A549 (cell line): ENCODE results near the gene YPEL1. TPM values are rescaled to one million over a fixed set of nuclear protein-coding genes. Genes with fewer than 3 reads are reported as not detected.

ENCODE experiments used
- ATAC-seq, 2 experiments: fragments of 200-7000 bp in 1 of 2; fragments of >200 bp in 1 of 2; cut with Nextera tagmentation in 1 of 2; cut with Tn5 transposase in 1 of 2; 3 replicates each; pipeline versions ENCODE4 v1.8.0 to v1.9.1; 2018 to 2020; ENCODE audit warnings: mild to moderate bottlenecking in 1 of 2, moderate library complexity in 1 of 2
- CTCF ChIA-PET: fragments of 300-600 bp; sonication (Branson Sonifier 250); formaldehyde crosslinking; extraction: SDS; loops from one replicate; lab custom pipeline; 2021; ENCODE audit warnings: antibody characterized with exemption, inconsistent platforms; lab: Yijun Ruan, JAX
- POLR2A ChIA-PET: fragments of 350-600 bp; formaldehyde crosslinking; extraction: SDS; loops from one replicate; lab custom pipeline; 2021; ENCODE audit warnings: antibody characterized with exemption, inconsistent platforms; lab: Yijun Ruan, JAX
- DNase-seq, 2 experiments: peaks; one replicate each; pipeline versions ENCODE4 v3.0.0 to v3.0.0-alpha.2; 2011 to 2016; ENCODE audit warnings: low read depth in 1 of 2, low spot score in 1 of 2
- FAIRE-seq: peaks from 2 replicates; lab custom pipeline; 2011; peaks lifted over from hg19 to GRCh38; lab: Jason Lieb, UNC
- H3K27ac ChIP-seq, 2 experiments: fragments of >200 bp; sonication (Bioruptor Twin); formaldehyde crosslinking; 3 replicates each; pipeline ENCODE4 v1.5.1; 2016 to 2017
- H3K4me1 ChIP-seq: fragments of >200 bp; sonication (Bioruptor Twin); formaldehyde crosslinking; 3 replicates; pipeline ENCODE4 v1.6.1; 2016
- H3K4me2 ChIP-seq: fragments of >200 bp; sonication (Bioruptor Twin); formaldehyde crosslinking; 3 replicates; pipeline ENCODE4 v1.6.1; 2016
- H3K4me3 ChIP-seq: fragments of >200 bp; sonication (Bioruptor Twin); formaldehyde crosslinking; 3 replicates; pipeline ENCODE4 v1.5.1; 2016
- H3K9me3 ChIP-seq: fragments of >200 bp; sonication (Bioruptor Twin); formaldehyde crosslinking; 3 replicates; pipeline ENCODE4 v1.6.1; 2016
- BHLHE40 ChIP-seq: IDR thresholded peaks from 2 replicates; pipeline ENCODE4 v1.6.1; 2012; ENCODE audit warnings: low read depth, low read length, inconsistent platforms
- ESRRA ChIP-seq: fragments of 150-350 bp; IDR thresholded peaks from 2 replicates; pipeline ENCODE4 v1.6.1; 2014; ENCODE audit warnings: mild to moderate bottlenecking, low read length, borderline replicate concordance
- FOSB ChIP-seq: fragments of 250-450 bp; sonication (Bioruptor Pico); IDR thresholded peaks from 2 replicates; pipeline ENCODE4 v1.5.0; 2020; ENCODE audit warnings: mild to moderate bottlenecking, moderate library complexity
- FOXS1 ChIP-seq: fragments of 250-450 bp; sonication (Bioruptor Pico); IDR thresholded peaks from 2 replicates; pipeline ENCODE4 v1.5.0; 2020; ENCODE audit warnings: mild to moderate bottlenecking, moderate library complexity
- HOXB5 ChIP-seq: fragments of 250-450 bp; sonication (Bioruptor Pico); IDR thresholded peaks from 2 replicates; pipeline ENCODE4 v1.5.0; 2020; ENCODE audit warnings: mild to moderate bottlenecking, moderate library complexity
- KDM1A ChIP-seq: fragments of 200-600 bp; sonication (generic); IDR thresholded peaks from 2 replicates; pipeline ENCODE4 v1.6.1; 2016; ENCODE audit warnings: low read depth, mild to moderate bottlenecking
- POLR2A ChIP-seq: IDR thresholded peaks from 2 replicates; pipeline ENCODE4 v1.6.1; 2012; ENCODE audit warnings: mild to moderate bottlenecking, low read length
- POLR2AphosphoS2 ChIP-seq: conservative IDR thresholded peaks from 2 replicates; pipeline ENCODE4 v1.6.1; 2012; ENCODE audit warnings: low read length, improper control_type of control experiment, inconsistent platforms
- RNF2 ChIP-seq: fragments of 200-600 bp; sonication (generic); IDR thresholded peaks from 2 replicates; pipeline ENCODE4 v1.6.1; 2016; ENCODE audit warnings: low read depth, mild to moderate bottlenecking, antibody characterized with exemption, moderate library complexity, borderline replicate concordance
- SMC3 ChIP-seq: fragments of >200 bp; sonication (Bioruptor Twin); formaldehyde crosslinking; IDR thresholded peaks from 3 replicates; pipeline ENCODE4 v1.6.1; 2018; ENCODE audit warnings: inconsistent platforms
- SREBF2 ChIP-seq: fragments of 450-650 bp; IDR thresholded peaks from 2 replicates; pipeline ENCODE4 v1.6.1; 2014; ENCODE audit warnings: mild to moderate bottlenecking, moderate library complexity
- TP53 ChIP-seq: fragments of 250-450 bp; sonication (Bioruptor Pico); IDR thresholded peaks from 2 replicates; pipeline ENCODE4 v1.5.0; 2021; ENCODE audit warnings: mild to moderate bottlenecking, moderate library complexity
- ZC3H11A ChIP-seq: fragments of 450-650 bp; IDR thresholded peaks from 2 replicates; pipeline ENCODE4 v1.6.1; 2014; ENCODE audit warnings: antibody characterized with exemption, mild to moderate bottlenecking
- ZFP36 ChIP-seq: fragments of 450-650 bp; IDR thresholded peaks from 2 replicates; pipeline ENCODE4 v1.6.1; 2014; ENCODE audit warnings: borderline replicate concordance; ENCODE audit not compliant: partially characterized antibody
- ZNF302 ChIP-seq: fragments of 250-450 bp; sonication (Bioruptor Pico); IDR thresholded peaks from 2 replicates; pipeline ENCODE4 v1.9.0; 2021; ENCODE audit warnings: inconsistent platforms, mild to moderate bottlenecking, moderate library complexity
- ZSCAN20 ChIP-seq: fragments of 250-450 bp; sonication (Bioruptor Pico); IDR thresholded peaks from 2 replicates; pipeline ENCODE4 v1.8.0; 2022; ENCODE audit warnings: mild to moderate bottlenecking, moderate library complexity
- WGBS: methylation state at CpG from one replicate; pipeline ENCODE4 v1.1.6; 2017; ENCODE audit errors: missing lambda C conversion rate; 5-methylcytosine and 5-hydroxymethylcytosine counted together
- polyA plus RNA-seq, 4 experiments: library from polyadenylated mRNA; depleted of rRNA in 3 of 4; stranded (reverse); fragments of >200 nt; fragmentation: RNase III in 1 of 4; extraction: RNeasy Plus Mini Kit Qiagen cat#74134 plus additional on column Dnase treatment in 1 of 4; gene quantifications; 2 replicates in 3 of 4; 3 replicates in 1 of 4; pipeline ENCODE4 v1.2.3, GENCODE V29; 2011 to 2017
- TF ChIP-seq, protein P1 (sequence below): fragments of 150-350 bp; IDR thresholded peaks from 2 replicates; pipeline ENCODE4 v1.6.1; 2014; ENCODE audit warnings: low read depth, mild to moderate bottlenecking, low read length
- TF ChIP-seq, protein P2 (sequence below): fragments of 250-450 bp; sonication (Bioruptor Pico); IDR thresholded peaks from 2 replicates; pipeline ENCODE4 v1.5.0; 2020; ENCODE audit warnings: low read depth, mild to moderate bottlenecking, moderate library complexity
- TF ChIP-seq, protein P3 (sequence below): IDR thresholded peaks from 2 replicates; pipeline ENCODE4 v1.6.1; 2012

YPEL1 gene
- polyA plus RNA-seq, 2 of the 4 experiments (the other 2 are of a cell fraction): 0.22 to 0.59 TPM

DNA sequence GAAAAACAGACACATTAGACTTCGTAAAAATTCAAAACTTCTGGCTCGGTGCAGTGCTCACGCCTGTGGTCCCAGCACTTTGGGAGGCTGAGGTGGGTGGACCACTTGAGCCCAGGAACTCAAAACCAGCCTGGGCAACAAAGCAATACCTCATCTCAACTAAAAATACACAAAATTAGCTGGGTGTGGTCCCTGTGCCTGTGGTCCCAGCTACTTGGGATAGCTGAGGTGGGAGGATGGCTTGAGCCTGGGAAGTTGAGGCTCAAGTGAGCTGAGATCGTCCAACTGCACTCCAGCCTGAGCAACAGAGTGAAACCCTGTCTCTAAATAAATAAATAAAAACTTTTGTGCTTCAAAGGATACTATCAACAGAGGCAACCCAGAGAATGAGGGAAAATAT lies 23.7 kb downstream of the YPEL1 start:
- CTCF ChIA-PET: interaction anchor here (2.7 kb wide), 1 partner anchor 227 kb away, joined by 14 read pairs; no protein-coding TSS in a partner anchor
- DNase-seq: no peak
- Histone ChIP-seq H3K4me3 (no peak overlapping the region), H3K4me1 (no peaks in the 10 kb centered on the region; the same call in 2 of the 3 replicates), H3K9me3 (no peaks in the 10 kb centered on the region), H3K27ac (no peak overlapping the region), H3K4me2 (no peak overlapping the region)
- POLR2A ChIA-PET: no interaction called here
- no peak for ATAC-seq
- TF ChIP-seq KDM1A (no peak), ZC3H11A (no peak)
- no peak for FAIRE-seq
- 82% methylated on average over 4 of the region's 4 CpGs for WGBS

DNA sequence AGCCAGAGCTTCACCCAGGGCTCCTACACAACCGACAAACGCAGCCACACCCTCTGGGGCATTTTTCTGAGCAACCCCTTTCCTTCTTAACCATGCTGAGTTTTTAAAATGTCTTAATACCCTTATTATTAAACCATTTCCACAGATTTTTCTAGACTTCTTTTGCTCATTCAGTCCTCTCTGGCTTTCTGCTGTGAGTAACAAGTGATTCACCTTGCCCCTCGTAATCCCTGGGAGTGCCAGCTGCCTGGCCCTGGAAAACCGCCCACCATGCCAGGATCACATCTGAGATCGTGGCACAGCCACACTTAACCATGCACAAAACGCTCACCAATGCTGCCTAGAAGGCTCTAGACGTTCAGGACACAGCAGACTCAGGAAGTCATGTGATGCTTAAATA lies 25.4 kb downstream of the YPEL1 start:
- ATAC-seq (no peak), FAIRE-seq (no peak), DNase-seq (no peak)
- WGBS: 41% methylated on average over 7 of the region's 7 CpGs
- ChIA-PET POLR2A (no interaction called here), CTCF (interaction anchor here (1.0 to 2.7 kb wide), 4 partner anchors 16 to 243 kb away, joined by 3 to 14 read pairs (median 3); partner anchors contain the start of gene PPM1F)
- H3K27ac ChIP-seq: no peak overlapping the region
- no peak overlapping the region for H3K4me3 ChIP-seq
- no peak overlapping the region for H3K4me2 ChIP-seq
- no peaks in the 10 kb centered on the region; the same call in 2 of the 3 replicates for H3K4me1 ChIP-seq
- no peaks in the 10 kb centered on the region for H3K9me3 ChIP-seq
- no peak for TF ChIP-seq TP53 (CRISPR knock-in tag)
- TF ChIP-seq ZC3H11A: no peak
- no peak for TF ChIP-seq RNF2
- TF ChIP-seq ZSCAN20 (CRISPR knock-in tag): no peak
- no peak for TF ChIP-seq POLR2A
- TF ChIP-seq, protein P1, sequence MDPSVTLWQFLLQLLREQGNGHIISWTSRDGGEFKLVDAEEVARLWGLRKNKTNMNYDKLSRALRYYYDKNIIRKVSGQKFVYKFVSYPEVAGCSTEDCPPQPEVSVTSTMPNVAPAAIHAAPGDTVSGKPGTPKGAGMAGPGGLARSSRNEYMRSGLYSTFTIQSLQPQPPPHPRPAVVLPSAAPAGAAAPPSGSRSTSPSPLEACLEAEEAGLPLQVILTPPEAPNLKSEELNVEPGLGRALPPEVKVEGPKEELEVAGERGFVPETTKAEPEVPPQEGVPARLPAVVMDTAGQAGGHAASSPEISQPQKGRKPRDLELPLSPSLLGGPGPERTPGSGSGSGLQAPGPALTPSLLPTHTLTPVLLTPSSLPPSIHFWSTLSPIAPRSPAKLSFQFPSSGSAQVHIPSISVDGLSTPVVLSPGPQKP: no peak
- no peak for TF ChIP-seq FOSB (CRISPR knock-in tag)
- no peak for TF ChIP-seq SMC3
- TF ChIP-seq, protein P2, sequence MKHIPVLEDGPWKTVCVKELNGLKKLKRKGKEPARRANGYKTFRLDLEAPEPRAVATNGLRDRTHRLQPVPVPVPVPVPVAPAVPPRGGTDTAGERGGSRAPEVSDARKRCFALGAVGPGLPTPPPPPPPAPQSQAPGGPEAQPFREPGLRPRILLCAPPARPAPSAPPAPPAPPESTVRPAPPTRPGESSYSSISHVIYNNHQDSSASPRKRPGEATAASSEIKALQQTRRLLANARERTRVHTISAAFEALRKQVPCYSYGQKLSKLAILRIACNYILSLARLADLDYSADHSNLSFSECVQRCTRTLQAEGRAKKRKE (CRISPR knock-in tag): no peak

DNA sequence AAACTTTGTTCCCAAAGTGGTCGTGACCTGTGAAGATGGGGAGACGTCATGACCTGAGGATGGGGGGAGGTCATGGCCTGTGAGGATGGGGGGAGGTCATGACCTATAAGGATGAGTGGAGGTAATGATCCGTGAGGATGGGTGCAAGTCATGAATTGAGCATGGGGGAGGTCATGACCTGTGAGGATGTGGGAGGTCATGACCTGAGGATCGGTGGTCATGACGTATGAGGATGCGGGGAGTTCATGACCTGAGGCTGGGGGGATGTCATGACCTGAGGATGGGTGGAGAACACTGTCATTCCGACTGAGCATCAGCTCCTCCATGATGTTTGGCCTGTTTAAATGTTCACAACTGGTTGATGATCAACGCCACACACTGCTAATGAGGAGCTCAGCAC lies 25.9 kb downstream of the YPEL1 start:
- Histone ChIP-seq H3K27ac (no peak overlapping the region), H3K4me3 (no peak overlapping the region), H3K4me1 (no peaks in the 10 kb centered on the region; the same call in 2 of the 3 replicates), H3K9me3 (no peaks in the 10 kb centered on the region), H3K4me2 (no peak overlapping the region)
- ATAC-seq: no peak
- ChIA-PET CTCF (interaction anchor here (0.9 to 2.7 kb wide), 5 partner anchors 17 to 243 kb away, joined by 3 to 14 read pairs (median 3); partner anchors contain the start of gene PPM1F), POLR2A (no interaction called here)
- TF ChIP-seq ZSCAN20 (CRISPR knock-in tag): no peak
- TF ChIP-seq ESRRA: no peak
- no peak for TF ChIP-seq HOXB5 (CRISPR knock-in tag)
- no peak for TF ChIP-seq BHLHE40
- TF ChIP-seq, protein P3, sequence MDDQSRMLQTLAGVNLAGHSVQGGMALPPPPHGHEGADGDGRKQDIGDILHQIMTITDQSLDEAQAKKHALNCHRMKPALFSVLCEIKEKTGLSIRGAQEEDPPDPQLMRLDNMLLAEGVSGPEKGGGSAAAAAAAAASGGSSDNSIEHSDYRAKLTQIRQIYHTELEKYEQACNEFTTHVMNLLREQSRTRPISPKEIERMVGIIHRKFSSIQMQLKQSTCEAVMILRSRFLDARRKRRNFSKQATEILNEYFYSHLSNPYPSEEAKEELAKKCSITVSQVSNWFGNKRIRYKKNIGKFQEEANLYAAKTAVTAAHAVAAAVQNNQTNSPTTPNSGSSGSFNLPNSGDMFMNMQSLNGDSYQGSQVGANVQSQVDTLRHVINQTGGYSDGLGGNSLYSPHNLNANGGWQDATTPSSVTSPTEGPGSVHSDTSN: no peak
- TF ChIP-seq ZFP36: no peak
- no peak for TF ChIP-seq POLR2AphosphoS2
- no peak for TF ChIP-seq POLR2A
- TF ChIP-seq ZNF302: no peak
- no peak for TF ChIP-seq FOXS1 (CRISPR knock-in tag)
- TF ChIP-seq SREBF2: no peak
- DNase-seq: no peak
- WGBS: 67% methylated on average over 8 of the region's 8 CpGs
- no peak for FAIRE-seq
